Measurements from ENCODE around the gene FZR1.

Gene FZR1

GRCh38 chr19:3481241-3482090 lies 24.6 kb upstream of the FZR1 start:
- Mint-ChIP-seq H3K27me3 (no peaks in the 10 kb centered on the region), H3K27ac (no peak overlapping the region), H3K4me1 (ENCODE audit: low read depth) (peaks cover 13% of the 10 kb centered on the region), H3K4me3 (no peak overlapping the region), H3K9me3 (ENCODE audit: low read depth) (no peaks in the 10 kb centered on the region), H3K36me3 (no peaks in the 10 kb centered on the region)

GRCh38 chr19:3482507-3483225 lies 23.4 kb upstream of the FZR1 start:
- Mint-ChIP-seq H3K27ac (no peak overlapping the region), H3K9me3 (ENCODE audit: low read depth) (no peaks in the 10 kb centered on the region)

GRCh38 chr19:3483226-3483628 lies 22.9 kb upstream of the FZR1 start, which contains the start of gene SMIM44:
Gene SMIM44, minus strand, starts transcription at chr19:3483441. Its CDS starts 38 bp downstream, at chr19:3483403.
- Mint-ChIP-seq H3K9me3 (ENCODE audit: low read depth) (no peaks in the 10 kb centered on the region), H3K36me3 (no peaks in the 10 kb centered on the region), H3K27ac (no peak within 1 kb of the TSS), H3K27me3 (no peaks in the 10 kb centered on the region), H3K4me3 (no peak within 1 kb of the TSS), H3K4me1 (ENCODE audit: low read depth) (peaks cover 9% of the 10 kb centered on the region)

More at GRCh38 chr19:3482507-3483225, 23.4 kb upstream of the FZR1 start:
- Mint-ChIP-seq H3K27me3 (no peaks in the 10 kb centered on the region), H3K4me1 (ENCODE audit: low read depth) (peaks cover 13% of the 10 kb centered on the region), H3K36me3 (no peaks in the 10 kb centered on the region), H3K4me3 (no peak overlapping the region)

GRCh38 chr19:3491396-3492119 lies 14.6 kb upstream of the FZR1 start:
- Mint-ChIP-seq H3K4me3 (no peak overlapping the region), H3K27ac (no peak overlapping the region), H3K27me3 (no peaks in the 10 kb centered on the region), H3K36me3 (no peaks in the 10 kb centered on the region), H3K4me1 (ENCODE audit: low read depth) (peaks cover 3% of the 10 kb centered on the region), H3K9me3 (ENCODE audit: low read depth) (no peaks in the 10 kb centered on the region)

GRCh38 chr19:3492131-3492839 lies 13.8 kb upstream of the FZR1 start:
- no peaks in the 10 kb centered on the region for H3K9me3 Mint-ChIP-seq (ENCODE audit: low read depth)
- no peaks in the 10 kb centered on the region for H3K36me3 Mint-ChIP-seq
- H3K27ac Mint-ChIP-seq = no peak overlapping the region
- no peak overlapping the region for H3K4me3 Mint-ChIP-seq
- no peaks in the 10 kb centered on the region for H3K27me3 Mint-ChIP-seq
- peaks cover 3% of the 10 kb centered on the region for H3K4me1 Mint-ChIP-seq (ENCODE audit: low read depth)

GRCh38 chr19:3492919-3493318 lies 13.2 kb upstream of the FZR1 start:
- no peak overlapping the region for H3K27ac Mint-ChIP-seq
- H3K4me3 Mint-ChIP-seq = no peak overlapping the region
- H3K4me1 Mint-ChIP-seq (ENCODE audit: low read depth) = peaks cover 4% of the 10 kb centered on the region
- H3K36me3 Mint-ChIP-seq = peaks cover under 1% of the 10 kb centered on the region
- no peaks in the 10 kb centered on the region for H3K27me3 Mint-ChIP-seq
- H3K9me3 Mint-ChIP-seq (ENCODE audit: low read depth) = no peaks in the 10 kb centered on the region

GRCh38 chr19:3493651-3494050 lies 12.5 kb upstream of the FZR1 start:
- no peak overlapping the region for H3K4me3 Mint-ChIP-seq
- H3K27ac Mint-ChIP-seq = no peak overlapping the region
- peaks cover 9% of the 10 kb centered on the region for H3K4me1 Mint-ChIP-seq (ENCODE audit: low read depth)
- peaks cover 3% of the 10 kb centered on the region for H3K36me3 Mint-ChIP-seq
- H3K27me3 Mint-ChIP-seq = no peaks in the 10 kb centered on the region
- H3K9me3 Mint-ChIP-seq (ENCODE audit: low read depth) = no peaks in the 10 kb centered on the region

GRCh38 chr19:3494051-3494450 lies 12.1 kb upstream of the FZR1 start:
- Mint-ChIP-seq H3K9me3 (ENCODE audit: low read depth) (no peaks in the 10 kb centered on the region), H3K27ac (no peak overlapping the region), H3K36me3 (peaks cover 4% of the 10 kb centered on the region), H3K4me3 (no peak overlapping the region), H3K4me1 (ENCODE audit: low read depth) (peaks cover 13% of the 10 kb centered on the region), H3K27me3 (no peaks in the 10 kb centered on the region)

GRCh38 chr19:3494559-3494958 lies 11.6 kb upstream of the FZR1 start:
- peaks cover 16% of the 10 kb centered on the region for H3K4me1 Mint-ChIP-seq (ENCODE audit: low read depth)
- H3K27me3 Mint-ChIP-seq = no peaks in the 10 kb centered on the region
- no peak overlapping the region for H3K27ac Mint-ChIP-seq
- H3K4me3 Mint-ChIP-seq = no peak overlapping the region
- H3K36me3 Mint-ChIP-seq = peaks cover 5% of the 10 kb centered on the region
- H3K9me3 Mint-ChIP-seq (ENCODE audit: low read depth) = no peaks in the 10 kb centered on the region

- Mint-ChIP-seq H3K9me3 (ENCODE audit: low read depth) (no peaks in the 10 kb centered on the region), H3K4me3 (no peak overlapping the region), H3K27me3 (no peaks in the 10 kb centered on the region), H3K36me3 (peaks cover 5% of the 10 kb centered on the region), H3K27ac (no peak overlapping the region), H3K4me1 (ENCODE audit: low read depth) (peaks cover 26% of the 10 kb centered on the region)
Observed at GRCh38 chr19:3496392-3497273, 9.5 kb upstream of the FZR1 start.

- Mint-ChIP-seq H3K4me1 (ENCODE audit: low read depth) (peaks cover 26% of the 10 kb centered on the region), H3K27ac (no peak overlapping the region), H3K27me3 (no peaks in the 10 kb centered on the region), H3K36me3 (peaks cover 5% of the 10 kb centered on the region), H3K4me3 (peak overlapping the region; percentile 52), H3K9me3 (ENCODE audit: low read depth) (no peaks in the 10 kb centered on the region)
Observed at GRCh38 chr19:3497757-3498520, 8.2 kb upstream of the FZR1 start.

GRCh38 chr19:3499738-3500428 lies 6.2 kb upstream of the FZR1 start:
- H3K4me3 Mint-ChIP-seq = peak overlapping the region; percentile 90
- peaks cover 29% of the 10 kb centered on the region for H3K4me1 Mint-ChIP-seq (ENCODE audit: low read depth)
- H3K27me3 Mint-ChIP-seq = no peaks in the 10 kb centered on the region
- peaks cover 5% of the 10 kb centered on the region for H3K36me3 Mint-ChIP-seq
- H3K9me3 Mint-ChIP-seq (ENCODE audit: low read depth) = no peaks in the 10 kb centered on the region
- H3K27ac Mint-ChIP-seq = peak overlapping the region; percentile 97

Measured in activated naive CD8-positive, alpha-beta T cell (primary cell).